GM10248 (cell line): ENCODE results near the gene RPGRIP1L.

Experiments used
- CTCF ChIA-PET: fragments of 300-600 bp; sonication (Branson Sonifier 250); formaldehyde crosslinking; extraction: SDS; loops from one replicate; lab custom pipeline; 2021; ENCODE audit warnings: antibody characterized with exemption; lab: Yijun Ruan, JAX
- POLR2A ChIA-PET: fragments of 350-650 bp; sonication (Branson Sonifier 250); formaldehyde crosslinking; extraction: SDS; loops from one replicate; lab custom pipeline; 2020; ENCODE audit warnings: antibody characterized with exemption; lab: Yijun Ruan, JAX
- DNase-seq: peaks from one replicate; pipeline ENCODE4 v3.0.0; 2012; ENCODE audit errors: extremely low spot score
- TF ChIP-seq, protein P1 (sequence below): IDR thresholded peaks from 2 replicates; pipeline ENCODE4 v1.5.1; 2012; ENCODE audit warnings: mild to moderate bottlenecking, low read depth; ENCODE audit errors: extremely low read depth, missing control alignments, control extremely low read depth

RPGRIP1L gene

DNA sequence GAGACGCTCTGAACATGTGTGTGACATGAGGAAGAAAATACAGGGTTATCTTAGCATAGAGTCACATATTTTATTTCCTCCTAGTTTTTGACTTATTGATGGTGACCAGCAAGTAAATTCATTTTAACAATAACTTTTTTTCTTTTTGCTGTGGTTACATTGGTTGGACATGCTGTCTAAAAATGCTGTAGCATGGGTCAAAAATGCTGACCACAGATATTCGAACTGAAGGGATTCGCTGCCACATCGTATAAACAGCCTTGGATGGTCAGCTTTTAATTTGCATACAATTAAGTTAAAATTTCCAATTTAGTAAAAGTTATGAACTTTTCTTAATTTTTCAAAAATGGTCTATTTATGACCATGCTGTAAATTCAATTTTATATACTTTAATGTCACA is 30.5 kb downstream of the RPGRIP1L start:
- TF ChIP-seq, protein P1, sequence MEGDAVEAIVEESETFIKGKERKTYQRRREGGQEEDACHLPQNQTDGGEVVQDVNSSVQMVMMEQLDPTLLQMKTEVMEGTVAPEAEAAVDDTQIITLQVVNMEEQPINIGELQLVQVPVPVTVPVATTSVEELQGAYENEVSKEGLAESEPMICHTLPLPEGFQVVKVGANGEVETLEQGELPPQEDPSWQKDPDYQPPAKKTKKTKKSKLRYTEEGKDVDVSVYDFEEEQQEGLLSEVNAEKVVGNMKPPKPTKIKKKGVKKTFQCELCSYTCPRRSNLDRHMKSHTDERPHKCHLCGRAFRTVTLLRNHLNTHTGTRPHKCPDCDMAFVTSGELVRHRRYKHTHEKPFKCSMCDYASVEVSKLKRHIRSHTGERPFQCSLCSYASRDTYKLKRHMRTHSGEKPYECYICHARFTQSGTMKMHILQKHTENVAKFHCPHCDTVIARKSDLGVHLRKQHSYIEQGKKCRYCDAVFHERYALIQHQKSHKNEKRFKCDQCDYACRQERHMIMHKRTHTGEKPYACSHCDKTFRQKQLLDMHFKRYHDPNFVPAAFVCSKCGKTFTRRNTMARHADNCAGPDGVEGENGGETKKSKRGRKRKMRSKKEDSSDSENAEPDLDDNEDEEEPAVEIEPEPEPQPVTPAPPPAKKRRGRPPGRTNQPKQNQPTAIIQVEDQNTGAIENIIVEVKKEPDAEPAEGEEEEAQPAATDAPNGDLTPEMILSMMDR: no peak
- POLR2A ChIA-PET: no interaction called here
- no peak for DNase-seq
- CTCF ChIA-PET: no interaction called here

DNA sequence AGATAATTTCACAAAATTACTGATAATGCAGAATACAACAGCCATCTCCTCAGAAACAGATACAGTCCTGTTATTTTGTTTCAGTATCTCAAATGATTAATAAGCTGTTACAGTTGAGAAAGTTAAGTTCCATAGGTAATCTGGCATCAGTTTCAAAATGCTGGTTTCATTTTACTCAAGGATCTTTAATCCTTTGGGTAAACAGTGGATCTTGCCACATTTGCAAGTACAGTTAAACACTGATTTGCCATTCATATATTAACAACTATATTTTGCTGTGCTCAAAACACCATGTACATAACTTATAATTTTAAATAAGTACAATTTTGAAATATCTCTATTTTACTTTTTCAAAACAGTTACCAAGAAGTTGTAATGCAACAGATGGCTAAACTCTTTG is 31.2 kb downstream of the RPGRIP1L start:
- POLR2A ChIA-PET: no interaction called here
- CTCF ChIA-PET: interaction anchor here (0.9 kb wide), 1 partner anchor 10 kb away, joined by 3 read pairs; no protein-coding TSS in a partner anchor
- DNase-seq: no peak
- TF ChIP-seq, protein P1: no peak

DNA sequence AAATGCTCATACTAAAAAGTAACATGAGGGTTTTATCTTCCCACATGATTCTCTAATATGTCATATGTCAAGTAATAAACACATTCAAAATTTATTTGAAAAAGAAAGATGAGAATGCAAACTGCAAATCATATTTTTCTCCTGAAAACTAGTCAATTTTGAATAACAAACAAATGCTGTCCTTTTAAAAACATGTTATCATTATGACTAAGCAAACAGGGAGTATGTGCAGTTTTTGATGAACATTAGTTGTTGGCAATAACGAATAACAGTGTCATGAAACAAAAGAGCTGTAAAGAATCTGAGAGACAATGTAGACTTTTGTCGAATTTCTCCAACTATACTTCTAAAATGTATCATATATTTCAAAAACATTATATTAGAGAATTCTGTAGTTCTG is 34.8 kb downstream of the RPGRIP1L start:
- TF ChIP-seq, protein P1: no peak
- no peak for DNase-seq
- CTCF ChIA-PET: no interaction called here
- POLR2A ChIA-PET: no interaction called here

DNA sequence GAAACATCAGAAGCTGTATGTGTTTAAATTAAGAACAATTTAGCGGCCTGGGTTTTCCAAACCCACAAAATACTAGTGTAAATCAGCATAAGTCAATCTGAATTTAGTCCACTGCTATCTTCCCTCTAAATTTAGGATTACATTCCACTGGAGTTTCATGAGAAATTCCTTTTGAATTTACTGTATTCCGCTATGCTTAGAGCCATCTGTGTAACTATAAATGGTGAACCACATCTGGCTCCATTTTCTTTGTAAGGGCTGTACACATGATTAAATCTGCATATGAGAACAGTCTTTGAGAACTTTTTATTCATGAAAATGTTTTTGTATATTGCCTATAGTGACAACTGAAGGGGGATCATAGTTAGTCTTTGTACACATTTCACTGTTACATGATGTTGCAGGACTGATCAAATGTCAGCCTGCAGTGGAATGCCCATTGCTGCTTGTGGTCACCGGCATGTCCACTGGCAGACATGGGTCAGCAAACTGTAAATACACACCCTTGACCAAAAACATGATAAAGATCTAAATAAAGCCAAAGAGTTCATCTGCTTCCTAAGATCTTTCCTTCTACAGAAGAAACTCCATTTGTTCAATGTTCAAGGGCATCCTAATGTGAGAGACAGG is 36.8 kb downstream of the RPGRIP1L start:
- POLR2A ChIA-PET: no interaction called here
- CTCF ChIA-PET: no interaction called here
- no peak for DNase-seq
- TF ChIP-seq, protein P1: no peak

DNA sequence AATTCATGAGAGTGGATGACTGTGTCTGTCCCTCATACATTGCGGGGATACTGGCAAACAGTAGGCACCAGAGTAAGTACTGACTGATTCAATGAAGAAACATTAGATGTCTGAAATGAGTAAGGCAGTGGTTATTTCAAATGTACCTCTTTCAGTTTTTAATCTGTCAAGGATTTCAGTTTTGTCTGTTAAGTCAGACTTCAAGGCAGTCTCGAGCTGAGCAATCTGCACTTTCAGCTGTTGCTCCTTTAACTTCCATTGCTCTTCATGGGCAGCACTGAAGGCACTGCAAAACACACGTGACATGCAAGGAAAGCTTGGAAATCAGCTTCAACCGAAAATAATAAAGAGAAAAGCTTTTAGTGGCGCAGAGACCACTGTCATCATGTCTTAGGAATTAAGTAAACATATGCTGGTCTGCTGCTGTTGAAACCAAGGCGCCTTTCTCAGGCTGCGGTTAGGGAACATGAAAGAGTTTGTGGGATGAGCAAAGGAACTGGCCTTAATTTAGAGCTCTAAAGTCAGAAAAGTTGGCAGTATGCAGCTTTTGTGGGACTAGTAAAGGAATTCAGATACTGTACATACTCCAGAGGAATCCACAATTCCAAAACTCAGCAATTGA is 38.8 kb downstream of the RPGRIP1L start:
- no peak for DNase-seq
- ChIA-PET CTCF (no interaction called here), POLR2A (no interaction called here)
- TF ChIP-seq, protein P1: no peak

DNA sequence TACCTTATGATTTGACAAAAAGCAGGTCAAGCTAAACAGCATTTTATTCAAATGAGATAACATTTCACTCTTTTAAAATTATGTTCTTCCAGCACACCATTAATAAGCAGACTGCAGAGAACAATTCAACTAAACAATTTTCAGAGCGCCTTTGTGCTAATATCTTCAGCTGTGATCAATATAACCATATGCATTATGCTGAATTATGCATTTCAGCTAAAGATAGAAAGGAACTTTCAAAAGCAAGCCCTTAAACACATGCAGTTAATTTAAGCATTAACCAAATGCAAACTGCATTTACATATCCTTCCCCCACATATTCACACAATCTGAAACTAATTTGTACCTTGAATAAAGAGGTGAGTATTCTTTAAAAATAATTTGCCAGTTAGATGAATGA is 41.6 kb downstream of the RPGRIP1L start:
- ChIA-PET CTCF (interaction anchor here (1.2 kb wide), 1 partner anchor 112 kb away, joined by 3 read pairs; no protein-coding TSS in a partner anchor), POLR2A (no interaction called here)
- no peak for DNase-seq
- TF ChIP-seq, protein P1: no peak
